GM18873 (cell line): ENCODE results near the gene RBP5.

Experiments
- ATAC-seq: cut with Tn5 transposase; IDR thresholded peaks from one replicate; pipeline ENCODE4 v1.9.1; 2021; ENCODE audit warnings: mild to moderate bottlenecking, moderate library complexity, moderate number of reproducible peaks; ENCODE audit not compliant: unreplicated experiment, low FRiP score

Gene RBP5

DNA sequence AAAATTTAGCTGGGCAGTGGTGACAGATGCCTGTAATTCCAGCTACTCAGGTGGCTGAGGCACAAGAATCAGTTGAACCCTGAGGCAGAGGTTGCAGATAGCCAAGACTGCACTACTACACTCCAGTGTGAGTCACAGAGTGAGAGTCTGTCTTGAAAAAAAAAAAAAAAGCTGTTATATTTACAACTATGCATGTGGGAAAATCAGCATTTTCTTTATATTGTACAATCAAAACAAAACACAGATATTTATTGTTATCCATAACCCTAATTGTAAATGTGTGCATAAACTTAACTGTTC lies 48.9 kb downstream of the RBP5 start:
- ATAC-seq = no peak

DNA sequence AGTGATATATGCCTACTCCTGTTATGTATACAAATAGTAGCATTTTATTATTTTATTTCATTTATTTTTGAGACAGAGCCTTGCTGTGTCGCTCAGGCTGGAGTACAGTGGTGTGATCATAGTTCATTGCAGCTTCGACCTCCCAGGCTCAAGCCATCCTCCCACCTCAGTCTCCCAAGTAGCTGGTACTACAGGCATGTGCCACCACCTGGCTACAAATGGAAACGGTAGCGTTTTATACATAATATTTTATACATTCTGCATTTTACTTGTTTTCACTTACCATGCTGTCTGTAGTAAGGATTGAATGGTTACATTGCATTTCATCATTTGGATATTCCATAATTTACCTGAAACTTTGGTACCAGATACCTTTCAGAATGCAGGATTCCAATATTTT lies 50.5 kb downstream of the RBP5 start:
- no peak for ATAC-seq

DNA sequence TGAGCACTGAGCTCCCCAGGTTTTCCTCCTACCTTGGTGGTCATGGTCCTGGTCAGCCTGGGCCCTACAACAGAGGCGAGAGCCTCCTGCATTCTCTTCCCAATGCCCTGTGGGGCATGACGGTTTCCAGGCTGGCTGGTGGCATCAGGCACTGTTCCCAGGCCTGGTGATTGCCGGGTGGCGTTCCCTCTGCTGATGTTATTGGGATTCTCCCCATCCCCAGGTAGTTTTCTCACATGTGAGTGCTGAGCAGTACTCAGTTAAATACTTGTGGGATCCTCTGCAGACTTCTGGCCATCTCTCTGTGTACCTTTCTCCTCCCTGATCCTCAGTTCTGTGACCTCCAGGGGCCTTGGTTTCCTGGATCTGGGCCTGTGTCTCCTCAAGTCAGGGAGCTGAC lies 52.2 kb downstream of the RBP5 start:
- no peak for ATAC-seq

DNA sequence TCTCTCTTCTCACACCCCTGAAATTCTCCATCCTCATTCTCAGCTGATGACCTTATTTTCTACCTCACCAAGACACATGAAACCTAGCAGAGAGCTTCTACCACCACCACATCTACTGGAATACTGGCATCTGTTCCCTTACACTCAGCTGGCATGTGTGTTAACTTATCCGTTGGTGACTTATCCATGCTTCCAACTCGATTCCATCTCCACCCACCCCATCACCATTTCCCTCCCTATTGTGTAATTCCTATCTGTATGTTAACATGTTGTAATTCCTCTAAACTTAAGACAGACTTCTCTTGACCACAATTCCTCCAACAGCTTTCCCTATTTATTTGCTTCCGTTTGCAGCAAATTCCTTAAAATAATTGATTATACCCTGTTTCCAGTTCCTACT lies 52.8 kb downstream of the RBP5 start:
- no peak for ATAC-seq

DNA sequence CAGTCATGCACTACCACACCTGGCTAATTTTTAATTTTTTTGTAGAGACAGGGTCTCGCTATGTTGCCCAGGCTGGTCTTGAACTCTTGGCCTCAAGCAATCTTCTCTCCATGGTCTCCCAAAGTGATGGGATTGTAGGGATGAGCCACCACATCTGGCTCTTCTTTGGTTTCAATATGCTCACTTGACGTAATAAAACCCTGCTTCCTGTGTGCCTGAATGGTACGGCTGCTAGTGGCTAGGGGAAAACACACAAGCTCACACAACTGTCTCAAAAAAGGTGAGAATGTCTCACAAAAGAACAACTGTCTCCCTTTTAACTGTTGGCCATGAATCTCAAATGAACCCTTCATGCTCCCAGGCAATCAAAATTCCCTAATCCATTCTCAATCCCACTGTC lies 53.2 kb downstream of the RBP5 start:
- ATAC-seq = no peak

DNA sequence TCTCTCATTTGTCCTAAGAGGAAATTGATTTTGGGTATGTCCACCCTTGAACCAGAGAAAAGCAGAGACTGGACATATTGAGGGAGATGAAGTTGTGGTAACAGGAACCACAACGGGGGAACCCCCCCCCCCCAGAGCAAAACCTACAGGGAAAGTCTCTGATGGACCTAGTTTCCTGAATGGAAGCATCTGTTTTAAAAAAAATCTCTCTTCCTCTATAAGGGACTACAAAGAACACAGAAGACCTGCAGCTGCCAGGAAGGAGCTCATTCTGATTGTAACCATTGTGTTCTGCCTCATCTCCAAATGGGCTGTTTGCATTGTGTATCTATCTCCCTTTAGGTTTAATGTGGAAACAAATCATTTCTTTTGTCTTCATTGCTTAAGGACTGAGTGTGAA lies 54.7 kb downstream of the RBP5 start:
- ATAC-seq = no peak
